ENCODE measurements around the gene ACOT9.
"Not testable (repeated sequence)": the region's sequence is repeated elsewhere in the genome, so short reads cannot be mapped to it uniquely, and the experiment has no call there.

ACOT9 gene

DNA sequence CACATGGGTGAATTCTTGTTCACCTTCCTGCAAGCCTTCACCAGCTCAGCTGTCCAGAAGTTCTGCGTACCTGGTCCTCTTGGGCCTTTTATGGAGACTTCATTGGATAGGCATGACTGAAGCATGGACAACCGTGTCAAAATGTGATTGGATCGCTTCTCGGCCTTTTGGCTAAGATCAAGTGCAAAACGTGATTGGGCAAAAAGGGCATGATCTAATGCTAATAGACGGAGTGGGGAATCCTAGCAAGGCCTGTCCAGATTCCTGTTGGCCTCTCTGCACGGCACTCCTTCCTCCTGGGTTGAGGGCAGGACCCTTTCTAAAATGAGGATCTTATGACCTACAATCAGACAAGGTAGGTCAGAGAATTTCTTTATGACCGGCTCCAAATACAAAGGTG, 50.9 kb downstream of the ACOT9 start:
- DNase-seq = no peak

- DNase-seq = not testable (repeated sequence)
Observed at GRCh38 chrX:23676486-23676885, 66.6 kb downstream of the ACOT9 start.

DNA sequence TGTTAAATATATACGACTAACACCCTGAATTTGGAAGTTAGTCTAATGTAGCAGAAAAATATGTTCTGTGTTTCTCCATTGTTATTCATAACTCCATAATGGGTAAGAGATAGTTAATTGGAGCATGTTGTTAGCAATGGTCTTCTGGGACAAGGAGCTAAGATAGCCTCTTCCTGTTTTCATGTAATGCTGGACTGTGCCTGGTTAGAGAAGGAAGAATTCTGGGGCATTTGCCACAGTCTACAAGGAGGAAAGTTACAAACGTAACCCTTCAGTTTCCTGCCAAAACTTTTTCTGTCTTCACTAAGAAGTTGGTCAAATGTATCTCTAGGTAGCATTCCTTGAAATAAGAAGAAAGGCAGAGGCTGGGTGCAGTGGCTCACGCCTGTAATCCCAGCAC, 70.0 kb downstream of the ACOT9 start:
- DNase-seq = no peak

- no peak for DNase-seq
Observed at GRCh38 chrX:23670528-23670927, 72.5 kb downstream of the ACOT9 start.

GRCh38 chrX:23668335-23668734, 74.7 kb downstream of the ACOT9 start:
- DNase-seq = no peak

DNA sequence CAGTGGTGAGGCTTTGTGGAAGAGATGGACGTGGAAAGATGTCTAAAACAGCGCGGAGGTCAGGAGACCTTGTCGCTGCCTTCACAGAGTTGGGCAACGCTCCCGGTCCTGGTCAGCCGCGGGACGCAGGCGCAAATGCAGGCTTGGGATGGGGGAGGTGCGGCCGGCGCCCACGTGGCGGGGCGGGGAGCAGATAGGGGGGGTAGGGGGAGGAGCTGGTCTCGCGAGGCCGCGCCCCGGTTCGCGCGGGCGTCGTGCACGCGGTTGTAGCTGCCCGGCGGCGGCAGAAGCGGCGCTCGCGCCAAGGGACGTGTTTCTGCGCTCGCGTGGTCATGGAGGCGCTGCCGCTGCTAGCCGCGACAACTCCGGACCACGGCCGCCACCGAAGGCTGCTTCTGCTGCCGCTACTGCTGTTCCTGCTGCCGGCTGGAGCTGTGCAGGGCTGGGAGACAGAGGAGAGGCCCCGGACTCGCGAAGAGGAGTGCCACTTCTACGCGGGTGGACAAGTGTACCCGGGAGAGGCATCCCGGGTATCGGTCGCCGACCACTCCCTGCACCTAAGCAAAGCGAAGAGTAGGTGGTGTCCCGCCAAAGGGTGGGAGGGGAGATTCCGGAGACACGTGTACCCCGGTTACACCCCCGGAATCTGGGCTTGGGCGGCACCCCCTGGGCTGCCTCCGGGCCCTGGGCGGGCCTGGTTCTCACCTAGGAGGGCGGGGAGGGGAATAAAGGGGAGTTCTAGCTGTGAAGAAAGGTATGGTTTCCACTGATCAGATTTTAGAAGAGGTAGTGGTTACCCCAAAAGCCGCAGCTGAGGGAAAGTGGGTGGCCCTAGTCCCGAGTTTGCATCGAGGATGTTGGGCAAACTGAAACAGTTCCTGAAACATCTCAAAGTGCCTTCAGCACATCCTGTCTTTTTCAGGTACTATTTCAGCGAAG, 75.6 kb downstream of the ACOT9 start, which contains the start of gene PRDX4:
Gene PRDX4, plus strand, starts transcription at position 255 of the 939 bp plus-strand sequence. Its CDS starts 78 bp downstream, at position 333.
- peak; percentile 14 for DNase-seq

- DNase-seq = no peak
Observed at GRCh38 chrX:23666282-23666681, 76.8 kb downstream of the ACOT9 start.

DNA sequence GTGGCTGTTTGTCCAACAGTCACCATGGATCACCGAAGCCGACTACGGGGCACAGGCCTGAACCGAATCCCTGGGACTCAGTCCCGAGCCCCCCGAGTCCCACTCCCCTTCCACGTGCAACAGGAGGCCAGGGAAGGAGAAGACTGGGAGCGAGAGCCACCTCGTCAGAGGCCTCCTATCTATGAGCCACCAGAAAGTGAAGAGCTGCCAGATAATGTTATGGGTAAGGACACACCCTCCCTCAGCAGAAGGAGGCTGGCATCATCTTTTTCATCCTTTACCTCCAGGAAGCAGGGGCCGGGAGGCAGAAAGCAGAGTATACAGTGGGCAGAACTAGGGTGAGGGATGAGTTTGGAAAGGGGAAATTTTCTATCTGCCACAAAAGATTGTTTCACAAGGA, 78.6 kb downstream of the ACOT9 start:
- no peak for DNase-seq

DNA sequence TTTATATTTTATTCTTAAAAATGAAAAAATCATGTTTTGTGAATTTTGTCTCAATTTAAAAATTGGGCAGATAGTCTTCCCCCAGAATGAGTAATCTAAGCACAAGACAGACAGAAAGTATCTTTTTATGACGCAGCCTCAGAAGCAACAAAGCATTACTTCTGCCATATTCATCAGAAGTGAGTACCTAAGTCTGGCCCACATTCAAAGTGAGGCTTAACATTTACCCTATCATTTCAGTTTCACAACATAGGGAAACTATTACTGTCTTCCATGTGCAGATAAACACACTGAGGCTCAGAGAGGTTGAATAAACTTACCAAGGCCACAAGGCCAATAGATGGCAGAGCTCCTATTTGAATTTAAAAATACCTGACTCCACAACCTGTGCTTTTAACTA, 80.2 kb downstream of the ACOT9 start:
- DNase-seq = no peak

DNA sequence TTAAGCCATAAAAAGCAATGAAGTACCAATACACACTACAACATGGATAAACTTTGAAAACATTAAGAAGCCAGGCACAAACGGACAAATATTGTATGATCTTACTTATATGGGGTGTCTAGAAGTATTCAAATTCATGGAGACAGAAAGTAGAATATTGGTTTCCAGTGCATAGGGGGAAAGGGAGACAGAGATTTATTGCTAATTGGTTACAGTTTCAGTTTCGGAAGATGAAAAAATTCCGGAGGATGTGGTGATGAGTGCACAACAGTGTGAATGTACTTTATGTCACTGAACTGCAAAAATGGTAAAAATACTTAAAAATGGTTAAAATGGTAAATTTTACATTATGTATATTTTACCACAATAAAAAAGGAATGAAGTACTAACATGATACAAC, 80.9 kb downstream of the ACOT9 start:
- no peak for DNase-seq

DNA sequence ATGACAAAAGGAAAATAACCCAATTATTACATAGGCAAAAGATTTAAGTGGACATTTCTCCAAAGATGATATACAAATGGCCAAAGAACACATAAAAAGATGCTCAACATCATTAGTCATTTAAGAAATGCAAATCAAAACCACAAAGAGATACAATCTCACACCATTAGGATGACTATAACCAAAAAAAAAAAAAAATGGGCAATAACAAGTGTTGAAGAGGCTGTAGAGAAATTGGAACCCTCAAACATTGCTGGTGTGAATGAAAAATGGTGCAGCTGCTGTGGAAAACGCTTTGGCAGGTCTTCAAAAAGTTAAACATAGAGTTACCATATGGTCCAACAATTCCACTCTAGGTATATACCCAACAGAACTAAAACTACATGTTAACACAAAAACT, 81.4 kb downstream of the ACOT9 start:
- DNase-seq = no peak

DNA sequence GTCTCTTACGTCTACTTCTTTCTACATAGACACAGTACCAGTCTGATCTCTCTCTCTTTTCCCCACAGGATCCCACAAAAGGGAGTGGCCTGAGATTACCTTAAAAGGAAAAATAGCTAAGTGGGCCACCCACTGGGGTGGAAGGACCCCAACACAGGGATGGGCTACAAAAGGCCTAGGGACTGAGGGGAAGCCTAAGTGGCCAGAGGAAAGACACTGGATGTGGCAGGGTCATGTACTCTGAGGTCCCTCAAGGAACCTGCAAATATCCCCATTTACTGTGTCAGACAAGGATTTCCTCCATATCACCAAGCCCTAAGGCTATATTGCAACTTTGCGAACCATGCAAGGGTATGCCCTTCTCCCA, 82.3 kb downstream of the ACOT9 start:
- no peak for DNase-seq

DNA sequence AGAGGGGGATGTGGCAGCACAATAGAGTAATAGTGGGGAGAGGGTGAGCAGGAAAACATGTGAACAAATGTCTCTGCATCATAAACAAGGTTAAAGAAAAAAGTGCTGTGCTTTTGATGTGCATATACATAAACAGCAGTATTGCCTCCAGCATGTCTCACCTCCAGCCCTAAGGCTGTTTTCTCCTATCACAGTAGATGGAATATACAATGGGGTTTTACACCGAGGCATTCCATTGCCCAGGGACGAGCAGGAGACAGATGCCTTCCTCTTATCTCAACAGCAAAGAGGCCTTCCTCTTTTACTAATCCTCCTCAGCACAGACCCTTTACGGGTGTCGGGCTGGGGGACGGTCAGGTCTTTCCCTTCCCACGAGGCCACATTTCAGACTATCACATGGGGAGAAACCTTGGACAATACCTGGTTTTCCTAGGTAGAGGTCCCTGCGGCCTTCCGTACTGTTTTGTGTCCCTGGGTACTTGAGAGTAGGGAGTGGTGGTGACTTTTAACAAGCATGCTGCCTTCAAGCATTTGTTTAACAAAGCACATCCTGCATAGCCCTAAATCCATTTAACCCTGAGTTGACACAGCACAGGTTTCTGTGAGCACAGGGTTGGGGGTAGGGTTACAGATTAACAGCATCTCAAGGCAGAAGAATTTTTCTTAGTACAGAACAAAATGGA, 82.9 kb downstream of the ACOT9 start:
- not testable (repeated sequence) for DNase-seq

DNA sequence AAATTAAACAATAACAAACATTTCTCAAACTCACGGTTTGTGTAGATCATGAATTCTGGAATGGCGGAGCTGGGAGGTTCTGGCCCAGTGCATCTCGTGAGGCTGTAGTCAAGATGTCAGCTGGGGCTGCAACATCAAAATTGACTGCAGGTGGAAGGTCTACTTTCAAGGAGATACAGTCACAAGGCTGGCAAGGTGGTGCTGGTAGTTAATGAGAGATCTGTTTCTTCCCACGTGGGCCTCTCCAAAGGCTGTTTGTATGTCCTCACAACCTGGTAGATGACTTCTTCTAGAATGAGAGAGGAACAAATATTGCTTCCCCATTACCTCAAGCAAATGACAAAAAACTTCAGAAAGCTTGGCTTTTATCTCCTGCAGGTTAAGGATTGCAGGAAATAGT, 83.7 kb downstream of the ACOT9 start:
- DNase-seq = no peak

DNA sequence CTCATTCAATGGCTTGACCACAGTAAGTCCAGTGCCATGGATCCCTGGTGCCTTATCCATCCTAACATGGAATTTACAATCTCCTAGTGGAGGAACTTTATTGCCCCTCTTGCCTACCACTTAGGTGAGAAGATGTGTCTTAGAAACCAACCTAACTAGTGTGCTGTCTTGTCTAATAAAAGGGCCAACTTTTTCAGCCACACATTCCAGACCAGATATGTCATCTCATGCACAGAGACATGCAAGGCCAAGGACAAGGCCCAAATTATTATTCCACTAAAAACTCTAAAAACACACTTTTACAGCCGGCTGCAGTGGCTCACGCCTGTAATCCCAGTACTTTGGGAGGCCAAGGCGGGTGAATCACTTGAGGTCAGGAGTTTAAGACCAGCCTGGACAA, 86.4 kb downstream of the ACOT9 start:
- no peak for DNase-seq

GRCh38 chrX:23656091-23656490, 87.0 kb downstream of the ACOT9 start:
- DNase-seq = no peak
